Islet of Langerhans (tissue), 1 donor: ENCODE data around the gene ZNRF3.

Experiments
- FAIRE-seq: peaks from one replicate; lab custom pipeline; 2011; peaks lifted over from hg19 to GRCh38; lab: Jason Lieb, UNC

Gene ZNRF3

GRCh38 chr22:29092243-29092642, 208.9 kb downstream of the ZNRF3 start:
- no peak for FAIRE-seq

GRCh38 chr22:29093030-29093429, 209.7 kb downstream of the ZNRF3 start:
- no peak for FAIRE-seq

GRCh38 chr22:29093501-29094300, 210.3 kb downstream of the ZNRF3 start:
- FAIRE-seq = no peak

- FAIRE-seq = no peak
Measured at GRCh38 chr22:29095459-29095858, 212.1 kb downstream of the ZNRF3 start.

GRCh38 chr22:29096736-29097669, 213.6 kb downstream of the ZNRF3 start:
- no peak for FAIRE-seq

GRCh38 chr22:29098296-29098695, 214.9 kb downstream of the ZNRF3 start:
- no peak for FAIRE-seq

GRCh38 chr22:29102300-29102699, 218.9 kb downstream of the ZNRF3 start:
- no peak for FAIRE-seq

GRCh38 chr22:29103121-29103520, 219.7 kb downstream of the ZNRF3 start:
- no peak for FAIRE-seq

GRCh38 chr22:29105468-29105867, 222.1 kb downstream of the ZNRF3 start:
- FAIRE-seq = no peak

GRCh38 chr22:29106839-29107238, 223.5 kb downstream of the ZNRF3 start:
- FAIRE-seq = no peak
